ENCODE data around the gene CEP295NL.
"Not testable (repeated sequence)": the region's sequence is repeated elsewhere in the genome, so short reads cannot be mapped to it uniquely, and the experiment has no call there.

CEP295NL gene

GRCh38 chr17:78886954-78887353, 16.0 kb downstream of the CEP295NL start:
- Mint-ChIP-seq H3K4me3 (no peak overlapping the region), H3K27me3 (peaks cover 26% of the 10 kb centered on the region), H3K4me1 (peaks cover 8% of the 10 kb centered on the region), H3K27ac (ENCODE audit: low read depth) (no peak overlapping the region), H3K9me3 (no peaks in the 10 kb centered on the region), H3K36me3 (ENCODE audit: insufficient read depth) (peaks cover 2% of the 10 kb centered on the region)
- no peak for DNase-seq (ENCODE audit: low spot score in 2 of 2)
- ATAC-seq (replicated peaks; ENCODE audit: extremely low read depth, poor library complexity, severe bottlenecking), result no peak

- ATAC-seq (replicated peaks; ENCODE audit: extremely low read depth, poor library complexity, severe bottlenecking) (no peak), DNase-seq (ENCODE audit: low spot score in 2 of 2) (no peak)
- Mint-ChIP-seq H3K9me3 (no peaks in the 10 kb centered on the region), H3K27ac (ENCODE audit: low read depth) (no peak overlapping the region), H3K4me1 (peaks cover 5% of the 10 kb centered on the region), H3K4me3 (no peak overlapping the region), H3K36me3 (ENCODE audit: insufficient read depth) (peaks cover 2% of the 10 kb centered on the region), H3K27me3 (peaks cover 16% of the 10 kb centered on the region)
Observed at GRCh38 chr17:78885956-78886355, 17.0 kb downstream of the CEP295NL start.

DNA sequence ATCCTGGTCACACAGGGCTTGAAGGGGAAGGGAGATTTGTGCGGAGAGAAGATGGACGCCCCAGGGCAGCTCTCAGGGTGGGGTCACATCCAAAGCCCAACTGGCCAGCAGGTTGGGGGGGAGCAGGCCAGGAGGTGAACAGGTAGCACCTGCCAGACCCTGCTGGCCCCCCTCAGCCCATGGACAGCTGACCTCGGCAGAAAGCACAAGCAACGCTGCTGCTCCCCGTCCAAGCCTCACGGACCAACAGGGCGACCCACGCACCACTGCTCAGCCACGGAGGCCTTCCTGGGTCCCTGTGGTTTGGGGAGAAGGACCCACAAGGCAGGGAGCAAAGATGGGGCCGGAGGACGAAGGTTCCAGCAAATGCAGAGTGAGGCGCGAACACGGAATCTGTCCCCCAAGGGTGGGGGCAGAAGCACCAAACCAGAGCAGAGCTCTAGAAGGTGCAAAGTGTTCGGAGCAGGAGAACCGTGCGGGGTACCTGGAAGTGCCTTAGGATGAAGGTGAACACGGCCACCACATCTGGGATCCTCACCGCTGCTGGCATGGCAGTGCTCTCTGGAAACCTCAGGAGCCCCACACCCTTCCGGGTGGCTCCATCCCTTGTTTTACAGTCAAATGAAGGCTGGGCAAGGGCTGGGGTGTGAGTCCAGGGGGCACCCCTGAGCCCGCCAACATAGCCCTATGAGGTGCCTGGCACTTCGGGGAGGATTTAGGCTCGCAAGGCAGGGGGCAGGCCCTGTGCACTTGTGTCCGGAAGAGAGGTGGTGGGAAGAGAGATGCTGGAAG, 17.9 kb downstream of the CEP295NL start:
- no peaks in the 10 kb centered on the region for H3K9me3 Mint-ChIP-seq
- H3K27ac Mint-ChIP-seq (ENCODE audit: low read depth), result no peak overlapping the region
- H3K4me3 Mint-ChIP-seq, result no peak overlapping the region
- H3K4me1 Mint-ChIP-seq, result no peaks in the 10 kb centered on the region
- ATAC-seq (replicated peaks; ENCODE audit: extremely low read depth, poor library complexity, severe bottlenecking) (no peak), DNase-seq (ENCODE audit: low spot score in 2 of 2) (no peak)
- peaks cover 2% of the 10 kb centered on the region for H3K36me3 Mint-ChIP-seq (ENCODE audit: insufficient read depth)
- peaks cover 16% of the 10 kb centered on the region for H3K27me3 Mint-ChIP-seq

GRCh38 chr17:78884148-78884825, 18.7 kb downstream of the CEP295NL start:
- Mint-ChIP-seq H3K9me3 (no peaks in the 10 kb centered on the region), H3K36me3 (ENCODE audit: insufficient read depth) (peaks cover 2% of the 10 kb centered on the region), H3K4me3 (no peak overlapping the region), H3K4me1 (no peaks in the 10 kb centered on the region), H3K27ac (ENCODE audit: low read depth) (no peak overlapping the region), H3K27me3 (peaks cover 24% of the 10 kb centered on the region)
- ATAC-seq (replicated peaks; ENCODE audit: extremely low read depth, poor library complexity, severe bottlenecking) (no peak), DNase-seq (ENCODE audit: low spot score in 2 of 2) (no peak)

GRCh38 chr17:78883533-78884131, 19.4 kb downstream of the CEP295NL start:
- DNase-seq (ENCODE audit: low spot score in 2 of 2) (no peak), ATAC-seq (replicated peaks; ENCODE audit: extremely low read depth, poor library complexity, severe bottlenecking) (no peak)
- H3K27me3 Mint-ChIP-seq, result peaks cover 30% of the 10 kb centered on the region
- no peaks in the 10 kb centered on the region for H3K9me3 Mint-ChIP-seq
- no peak overlapping the region for H3K4me3 Mint-ChIP-seq
- peaks cover 5% of the 10 kb centered on the region for H3K4me1 Mint-ChIP-seq
- peaks cover 2% of the 10 kb centered on the region for H3K36me3 Mint-ChIP-seq (ENCODE audit: insufficient read depth)
- H3K27ac Mint-ChIP-seq (ENCODE audit: low read depth), result no peak overlapping the region

- Mint-ChIP-seq H3K27ac (ENCODE audit: low read depth) (no peak overlapping the region), H3K27me3 (peaks cover 36% of the 10 kb centered on the region), H3K36me3 (ENCODE audit: insufficient read depth) (peaks cover 5% of the 10 kb centered on the region), H3K9me3 (no peaks in the 10 kb centered on the region), H3K4me3 (no peak overlapping the region), H3K4me1 (peaks cover 5% of the 10 kb centered on the region)
- DNase-seq (ENCODE audit: low spot score in 2 of 2) (no peak), ATAC-seq (replicated peaks; ENCODE audit: extremely low read depth, poor library complexity, severe bottlenecking) (no peak)
Observed at GRCh38 chr17:78883089-78883532, 19.9 kb downstream of the CEP295NL start.

- H3K4me1 Mint-ChIP-seq, result peaks cover 5% of the 10 kb centered on the region
- peaks cover 40% of the 10 kb centered on the region for H3K27me3 Mint-ChIP-seq
- H3K36me3 Mint-ChIP-seq (ENCODE audit: insufficient read depth), result peaks cover 5% of the 10 kb centered on the region
- H3K9me3 Mint-ChIP-seq, result no peaks in the 10 kb centered on the region
- no peak overlapping the region for H3K4me3 Mint-ChIP-seq
- no peak overlapping the region for H3K27ac Mint-ChIP-seq (ENCODE audit: low read depth)
- DNase-seq (ENCODE audit: low spot score in 2 of 2), result no peak
- no peak for ATAC-seq (replicated peaks; ENCODE audit: extremely low read depth, poor library complexity, severe bottlenecking)
Observed at GRCh38 chr17:78882540-78883088, 20.4 kb downstream of the CEP295NL start.

GRCh38 chr17:78879635-78880186, 23.3 kb downstream of the CEP295NL start:
- peaks cover 59% of the 10 kb centered on the region for H3K27me3 Mint-ChIP-seq
- H3K27ac Mint-ChIP-seq (ENCODE audit: low read depth), result no peak overlapping the region
- H3K36me3 Mint-ChIP-seq (ENCODE audit: insufficient read depth), result peaks cover 5% of the 10 kb centered on the region

GRCh38 chr17:78878871-78879527, 24.0 kb downstream of the CEP295NL start:
- DNase-seq (ENCODE audit: low spot score in 2 of 2) (no peak), ATAC-seq (replicated peaks; ENCODE audit: extremely low read depth, poor library complexity, severe bottlenecking) (no peak)
- H3K27me3 Mint-ChIP-seq, result peaks cover 62% of the 10 kb centered on the region
- H3K27ac Mint-ChIP-seq (ENCODE audit: low read depth), result peak overlapping the region; percentile 22
- H3K9me3 Mint-ChIP-seq, result no peaks in the 10 kb centered on the region
- peaks cover 5% of the 10 kb centered on the region for H3K4me1 Mint-ChIP-seq
- H3K36me3 Mint-ChIP-seq (ENCODE audit: insufficient read depth), result peaks cover 3% of the 10 kb centered on the region
- no peak overlapping the region for H3K4me3 Mint-ChIP-seq

More at GRCh38 chr17:78879635-78880186, 23.3 kb downstream of the CEP295NL start:
- Mint-ChIP-seq H3K9me3 (no peaks in the 10 kb centered on the region), H3K4me3 (peak overlapping the region; percentile 0), H3K4me1 (peaks cover 5% of the 10 kb centered on the region)
- DNase-seq (ENCODE audit: low spot score in 2 of 2) (no peak), ATAC-seq (replicated peaks; ENCODE audit: extremely low read depth, poor library complexity, severe bottlenecking) (no peak)

DNA sequence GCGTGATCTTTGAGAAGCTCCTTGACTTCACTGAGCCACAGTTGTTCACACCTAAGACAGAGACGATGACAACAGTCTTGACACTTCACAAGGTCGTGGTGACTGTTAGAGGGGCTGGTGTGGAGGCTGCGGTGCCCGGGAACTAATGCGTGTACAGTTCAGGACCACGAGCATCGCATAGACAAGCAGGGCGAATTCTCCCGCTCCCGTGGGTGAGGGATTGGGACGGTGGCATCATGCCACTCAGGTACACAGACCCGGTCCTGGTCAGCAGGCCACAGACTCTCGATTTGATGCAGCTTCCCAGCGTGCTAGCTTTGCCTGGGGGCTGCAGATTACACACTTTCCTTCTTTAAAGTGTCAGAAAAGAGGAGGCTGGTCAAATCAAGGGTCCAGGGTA, 24.7 kb downstream of the CEP295NL start:
- DNase-seq (ENCODE audit: low spot score in 2 of 2) (no peak), ATAC-seq (replicated peaks; ENCODE audit: extremely low read depth, poor library complexity, severe bottlenecking) (no peak)
- Mint-ChIP-seq H3K4me3 (no peak overlapping the region), H3K27ac (ENCODE audit: low read depth) (no peak overlapping the region), H3K4me1 (peaks cover 5% of the 10 kb centered on the region), H3K27me3 (peaks cover 63% of the 10 kb centered on the region), H3K36me3 (ENCODE audit: insufficient read depth) (peaks cover 3% of the 10 kb centered on the region), H3K9me3 (no peaks in the 10 kb centered on the region)

- H3K4me1 Mint-ChIP-seq; ATAC-seq (replicated peaks; ENCODE audit: extremely low read depth, poor library complexity, severe bottlenecking); H3K9me3 Mint-ChIP-seq; DNase-seq (ENCODE audit: low spot score in 2 of 2); H3K27ac Mint-ChIP-seq (ENCODE audit: low read depth); H3K4me3 Mint-ChIP-seq; H3K36me3 Mint-ChIP-seq (ENCODE audit: insufficient read depth): not testable (repeated sequence)
- peaks cover 56% of the 10 kb centered on the region for H3K27me3 Mint-ChIP-seq
Observed at GRCh38 chr17:78876954-78877517, 26.0 kb downstream of the CEP295NL start.

Measured in central memory CD8-positive, alpha-beta T cell (primary cell).